ENCODE data around the gene RALA. TPM values are rescaled to one million over a fixed set of nuclear protein-coding genes. Genes with fewer than 3 reads are reported as not detected.

The RALA gene
- total and polyA plus RNA-seq, 2 of the 13 experiments (the other 11 are each of a cell fraction or from before 2014, with no cell fraction given) = 11.8 to 19.5 TPM

- 0 out of 5 replicates have a peak, but pooled peaks cover 0 to 3% of the 10 kb centered on the region in 2 experiments for H3K36me3 ChIP-seq (replicated peaks in 1 of 2; ENCODE audit: control insufficient read depth in 1 of 2, insufficient read depth in 2 of 2, low read length in 2 of 2)
- intact Hi-C loops (cut with micrococcal nuclease; ENCODE audit: unreplicated experiment) = no loop called here
- H2AFZ ChIP-seq (ENCODE audit: low read length) = no peak overlapping the region
- FAIRE-seq (no peak), ATAC-seq (peak; percentile 42; the same call in 2 of the 3 replicates), DNase-seq (ENCODE audit: low spot score) (no peak)
- H3K4me2 ChIP-seq (ENCODE audit: low read depth, low read length) = no peak overlapping the region
- H3K9ac ChIP-seq (ENCODE audit: insufficient read depth, low read depth, low read length) = no peak overlapping the region
- no peaks in the 10 kb centered on the region for H3K27me3 ChIP-seq (ENCODE audit: control insufficient read depth in 1 of 2, insufficient read depth in 2 of 2, low read length in 2 of 2)
- peaks cover 9% of the 10 kb centered on the region for H3K9me3 ChIP-seq (ENCODE audit: low read length)
- ChIA-PET CTCF (ENCODE audit: low intra/inter-chr PET ratio, low total read pairs) (no interaction called here), POLR2A (no interaction called here)
- TF ChIP-seq ZNF484 (CRISPR knock-in tag; IDR thresholded peaks at IDR 0.05; ENCODE audit: borderline replicate concordance, low read depth) = no peak
- H4K20me1 ChIP-seq (ENCODE audit: insufficient read depth, low read length) = no peaks in the 10 kb centered on the region
- no peak overlapping the region for H3K4me3 ChIP-seq (replicated peaks in 1 of 3; ENCODE audit: insufficient read depth in 1 of 3, low read depth in 2 of 3, low read length in 3 of 3)
- WGBS (ENCODE audit: low lambda C conversion rate) = 47% methylated on average over 3 of the region's 3 CpGs
- no peaks in the 10 kb centered on the region for H3K79me2 ChIP-seq (ENCODE audit: insufficient read depth, low read length)
- TSS peak; percentile 36 for BruUV-seq (replicated peaks)
- no peak overlapping the region for H3K27ac ChIP-seq (ENCODE audit: extremely low read length, insufficient read depth, low read length)
- H3K4me1 ChIP-seq (ENCODE audit: insufficient read depth, low read length) = no peaks in the 10 kb centered on the region
- in situ Hi-C loops (cut with HindIII; ENCODE audit: extremely low pct_ligation_motif_present, low pct_unique_long_range_greater_than_20kb) = no loop called here
Observed at GRCh38 chr7:39709768-39710311, 86.5 kb downstream of the RALA start.

- in situ Hi-C loops (cut with HindIII; ENCODE audit: extremely low pct_ligation_motif_present, low pct_unique_long_range_greater_than_20kb) = no loop called here
- no peak for TF ChIP-seq MTA3 (CRISPR knock-in tag; IDR thresholded peaks at IDR 0.05)
- TF ChIP-seq NFAT5 (CRISPR knock-in tag; IDR thresholded peaks at IDR 0.05) = no peak
- TF ChIP-seq ZBED4 (CRISPR knock-in tag; IDR thresholded peaks at IDR 0.05; ENCODE audit: borderline replicate concordance) = no peak
- TF ChIP-seq CTCF (CRISPR knock-in tag; IDR thresholded peaks at IDR 0.05) = no peak
Observed at GRCh38 chr7:39712751-39713150, 89.4 kb downstream of the RALA start.

More at GRCh38 chr7:39712751-39713150, 89.4 kb downstream of the RALA start:
- POLR2A ChIA-PET = no interaction called here
- Histone ChIP-seq H3K4me3 (replicated peaks in 1 of 3; ENCODE audit: insufficient read depth in 1 of 3, low read depth in 2 of 3, low read length in 3 of 3) (no peak overlapping the region), H3K9ac (ENCODE audit: insufficient read depth, low read depth, low read length) (no peak overlapping the region), H3K9me3 (ENCODE audit: low read length) (peaks cover 20% of the 10 kb centered on the region), H4K20me1 (ENCODE audit: insufficient read depth, low read length) (no peaks in the 10 kb centered on the region), H3K27me3 (ENCODE audit: control insufficient read depth in 1 of 2, insufficient read depth in 2 of 2, low read length in 2 of 2) (no peaks in the 10 kb centered on the region), H3K27ac (ENCODE audit: extremely low read length, insufficient read depth, low read length) (no peak overlapping the region), H3K4me2 (ENCODE audit: low read depth, low read length) (no peak overlapping the region), H2AFZ (ENCODE audit: low read length) (no peak overlapping the region), H3K4me1 (ENCODE audit: insufficient read depth, low read length) (no peaks in the 10 kb centered on the region), H3K36me3 (replicated peaks in 1 of 2; ENCODE audit: control insufficient read depth in 1 of 2, insufficient read depth in 2 of 2, low read length in 2 of 2) (no peaks in the 10 kb centered on the region), H3K79me2 (ENCODE audit: insufficient read depth, low read length) (no peaks in the 10 kb centered on the region)
- FAIRE-seq (no peak), ATAC-seq (no peak), DNase-seq (ENCODE audit: low spot score) (no peak)
- no TSS peak for BruUV-seq (replicated peaks)
- 50% methylated on average over 1 of the region's 1 CpG for WGBS (ENCODE audit: low lambda C conversion rate)
- CTCF ChIA-PET (ENCODE audit: low intra/inter-chr PET ratio, low total read pairs) = no interaction called here
- intact Hi-C loops (cut with micrococcal nuclease; ENCODE audit: unreplicated experiment) = no loop called here
